ENCODE results near the gene NKG7.

NKG7 gene

GRCh38 chr19:51323481-51324166 lies 48.8 kb downstream of the NKG7 start:
- Histone ChIP-seq H3K36me3 (ENCODE audit: insufficient read depth, low read length) (no peaks in the 10 kb centered on the region), H2AFZ (ENCODE audit: low read length, unreplicated experiment) (no peak overlapping the region), H3K27ac (ENCODE audit: low read depth, low read length) (no peak overlapping the region), H3K4me1 (ENCODE audit: control insufficient read depth, insufficient read depth, low read length, unreplicated experiment) (no peaks in the 10 kb centered on the region), H3K27me3 (ENCODE audit: insufficient read depth, low read length) (peaks cover 29% of the 10 kb centered on the region), H3K79me2 (ENCODE audit: control insufficient read depth, insufficient read depth, low read length, unreplicated experiment) (no peaks in the 10 kb centered on the region), H3K4me3 (ENCODE audit: low read depth, low read length) (no peak overlapping the region)

GRCh38 chr19:51321799-51322198 lies 50.7 kb downstream of the NKG7 start:
- Histone ChIP-seq H3K27ac (ENCODE audit: low read depth, low read length) (no peak overlapping the region), H3K4me3 (ENCODE audit: low read depth, low read length) (no peak overlapping the region), H3K79me2 (ENCODE audit: control insufficient read depth, insufficient read depth, low read length, unreplicated experiment) (no peaks in the 10 kb centered on the region), H3K4me1 (ENCODE audit: control insufficient read depth, insufficient read depth, low read length, unreplicated experiment) (no peaks in the 10 kb centered on the region), H3K27me3 (ENCODE audit: insufficient read depth, low read length) (peaks cover 18% of the 10 kb centered on the region), H3K36me3 (ENCODE audit: insufficient read depth, low read length) (no peaks in the 10 kb centered on the region), H2AFZ (ENCODE audit: low read length, unreplicated experiment) (no peak overlapping the region)
